CD4-positive, alpha-beta T cell treated with Interleukin-15 for 4 hours (primary cell): Measurements from ENCODE around the gene SKI.

Experiments used
- DNase-seq: peaks from one replicate; pipeline ENCODE4 v3.0.0-alpha.2; 2020; ENCODE audit warnings: low spot score

Gene SKI

DNA sequence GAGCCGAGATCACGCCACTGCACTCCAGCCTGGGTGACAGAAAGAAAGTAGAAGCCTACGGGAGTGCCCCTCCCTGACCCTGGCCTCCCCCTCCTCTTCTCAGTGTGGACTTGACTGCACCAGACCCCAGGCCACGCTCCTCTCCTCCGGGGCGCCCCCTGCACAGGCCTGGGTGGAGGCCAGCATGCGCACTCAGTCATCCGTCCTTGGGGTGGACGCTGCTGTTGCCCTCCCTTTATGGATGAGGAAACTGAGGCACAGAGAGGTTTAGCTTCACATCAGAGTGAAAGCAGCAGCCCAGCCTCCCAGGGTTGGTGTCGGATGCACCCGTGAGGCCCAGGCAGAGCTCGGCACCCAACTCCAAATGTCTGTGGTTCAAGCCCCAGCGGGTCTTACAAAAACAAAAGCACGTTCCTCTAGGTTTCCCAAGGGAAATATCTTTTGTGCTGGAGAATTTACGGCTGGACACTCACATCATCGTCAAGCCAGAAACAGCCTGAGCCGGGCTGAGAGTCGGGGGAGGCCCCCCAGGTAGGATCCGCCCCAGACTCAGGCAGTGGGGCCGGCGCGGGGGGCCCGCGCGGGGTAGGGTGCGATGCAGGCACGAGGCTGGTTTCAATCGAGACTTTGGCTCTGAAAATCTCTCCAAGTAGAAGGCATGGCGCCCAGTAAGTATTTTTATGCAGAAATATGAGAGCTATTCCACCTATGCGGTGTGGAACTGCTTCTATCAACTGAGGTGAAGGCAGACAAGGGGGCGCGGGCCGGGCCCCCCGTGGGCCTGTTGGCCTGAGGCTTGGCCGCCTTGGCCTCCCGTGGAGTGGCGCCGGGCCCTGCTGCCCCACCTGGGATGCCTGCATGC, 126.6 kb downstream of the SKI start:
- DNase-seq, result no peak

DNA sequence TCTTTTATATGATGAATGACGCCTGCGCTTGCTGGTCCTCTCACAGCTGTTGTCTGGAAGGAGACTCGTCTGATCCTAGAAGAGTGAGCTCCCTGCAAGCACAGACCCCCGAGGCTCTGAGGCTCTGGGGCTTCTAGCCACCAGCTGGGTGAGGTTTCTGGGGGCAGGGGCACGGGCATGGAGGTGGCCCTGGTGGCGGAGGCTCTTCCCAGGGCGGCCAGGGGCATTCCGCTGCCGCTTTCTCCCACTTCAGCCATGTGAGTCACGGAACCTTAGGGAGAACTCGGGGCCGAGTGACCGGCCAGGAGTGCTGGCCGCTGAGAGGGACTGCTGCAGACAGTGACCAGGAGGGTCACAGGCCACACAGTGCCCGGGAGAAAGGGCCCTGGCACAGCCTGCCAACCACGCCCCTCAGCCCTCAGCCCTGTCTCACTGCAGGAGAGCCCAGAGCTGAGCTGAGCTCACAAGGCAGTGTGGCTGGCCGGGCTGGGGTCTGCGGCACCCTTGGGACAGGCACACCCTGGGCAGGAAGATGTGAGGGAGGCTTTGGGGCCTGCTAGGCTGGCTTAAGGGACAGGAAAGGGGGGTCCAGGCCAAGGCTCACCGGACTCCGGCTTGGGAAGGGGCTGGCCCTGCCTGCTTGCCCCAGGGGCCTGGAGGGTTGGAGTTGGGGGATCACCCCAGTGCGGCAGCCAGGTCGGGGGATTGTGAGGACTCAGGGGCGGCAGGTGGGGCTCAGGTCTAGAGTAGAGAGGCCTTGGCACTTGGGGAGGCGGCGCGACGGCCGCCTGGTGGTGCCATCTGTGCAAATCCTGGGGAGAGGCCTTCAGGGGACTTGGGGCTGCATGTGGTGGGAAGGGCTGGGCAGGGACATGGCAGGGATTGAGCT, 127.5 kb downstream of the SKI start:
- DNase-seq, result no peak

DNA sequence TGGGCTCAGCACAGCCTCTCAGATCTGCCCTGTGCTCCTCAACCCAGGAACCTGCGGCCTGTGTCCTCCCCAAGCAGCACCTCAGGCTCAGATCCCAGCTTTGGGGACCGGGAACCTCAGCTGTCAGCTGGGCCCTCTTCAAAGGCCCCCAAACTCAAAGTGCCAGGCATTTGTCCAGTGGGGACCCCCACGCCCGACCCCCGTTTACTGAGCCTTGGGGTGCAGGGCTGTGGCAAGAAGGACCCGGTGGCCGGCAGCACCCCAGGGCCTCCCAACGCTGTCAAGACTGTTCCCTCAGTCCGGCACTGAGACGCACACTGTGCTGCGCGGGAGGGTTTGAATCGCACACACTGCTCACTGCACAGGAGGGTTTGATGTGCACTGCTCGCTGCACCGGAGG, 128.3 kb downstream of the SKI start:
- no peak for DNase-seq

DNA sequence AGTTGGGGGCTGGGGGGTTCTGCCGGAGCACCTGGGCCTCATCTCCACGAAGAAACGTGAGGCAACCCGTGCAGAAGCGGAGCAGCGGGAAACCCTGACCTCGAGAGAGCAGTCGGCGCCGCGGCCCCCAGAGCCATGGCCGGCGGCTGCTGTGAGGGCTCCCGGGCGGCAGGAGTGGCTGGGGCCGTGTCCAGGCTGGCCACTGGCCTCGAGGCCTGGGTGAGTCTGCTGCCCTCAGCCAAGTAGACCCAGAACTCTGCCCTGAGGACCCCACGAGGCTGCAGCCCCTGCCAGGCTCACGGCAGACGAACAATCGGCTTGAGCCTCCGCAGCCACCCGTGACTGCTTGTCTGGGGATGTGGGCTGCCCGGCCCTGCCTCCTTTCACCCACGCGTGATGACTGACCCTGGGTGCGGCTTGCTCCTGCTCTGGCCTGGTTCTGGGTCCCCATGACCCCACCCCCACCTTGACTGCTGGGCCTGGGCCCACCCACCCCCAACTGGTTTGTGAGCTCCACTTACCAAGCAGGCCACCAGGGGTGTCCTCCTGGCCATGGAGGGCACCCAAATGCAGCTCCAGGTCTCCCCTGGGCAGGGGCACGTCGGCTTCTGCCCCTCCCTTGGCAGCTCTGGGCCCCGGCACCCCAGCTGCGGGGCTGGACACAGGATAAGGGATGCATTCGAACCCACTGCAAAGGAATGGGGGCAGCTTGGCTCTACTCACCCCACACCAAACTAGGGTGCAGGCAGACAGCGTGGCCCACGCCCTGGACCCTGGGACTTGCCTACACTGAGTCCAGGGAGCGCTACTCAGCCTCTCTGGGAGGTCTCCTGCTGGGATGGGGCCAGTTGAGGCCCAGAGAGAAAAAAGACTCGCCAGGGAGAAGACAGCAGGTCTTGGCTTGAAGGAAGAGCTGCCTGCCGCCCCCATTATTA, 129.1 kb downstream of the SKI start:
- DNase-seq, result no peak

- no peak for DNase-seq
Measured at GRCh38 chr1:2358072-2358471, 130.0 kb downstream of the SKI start.

DNA sequence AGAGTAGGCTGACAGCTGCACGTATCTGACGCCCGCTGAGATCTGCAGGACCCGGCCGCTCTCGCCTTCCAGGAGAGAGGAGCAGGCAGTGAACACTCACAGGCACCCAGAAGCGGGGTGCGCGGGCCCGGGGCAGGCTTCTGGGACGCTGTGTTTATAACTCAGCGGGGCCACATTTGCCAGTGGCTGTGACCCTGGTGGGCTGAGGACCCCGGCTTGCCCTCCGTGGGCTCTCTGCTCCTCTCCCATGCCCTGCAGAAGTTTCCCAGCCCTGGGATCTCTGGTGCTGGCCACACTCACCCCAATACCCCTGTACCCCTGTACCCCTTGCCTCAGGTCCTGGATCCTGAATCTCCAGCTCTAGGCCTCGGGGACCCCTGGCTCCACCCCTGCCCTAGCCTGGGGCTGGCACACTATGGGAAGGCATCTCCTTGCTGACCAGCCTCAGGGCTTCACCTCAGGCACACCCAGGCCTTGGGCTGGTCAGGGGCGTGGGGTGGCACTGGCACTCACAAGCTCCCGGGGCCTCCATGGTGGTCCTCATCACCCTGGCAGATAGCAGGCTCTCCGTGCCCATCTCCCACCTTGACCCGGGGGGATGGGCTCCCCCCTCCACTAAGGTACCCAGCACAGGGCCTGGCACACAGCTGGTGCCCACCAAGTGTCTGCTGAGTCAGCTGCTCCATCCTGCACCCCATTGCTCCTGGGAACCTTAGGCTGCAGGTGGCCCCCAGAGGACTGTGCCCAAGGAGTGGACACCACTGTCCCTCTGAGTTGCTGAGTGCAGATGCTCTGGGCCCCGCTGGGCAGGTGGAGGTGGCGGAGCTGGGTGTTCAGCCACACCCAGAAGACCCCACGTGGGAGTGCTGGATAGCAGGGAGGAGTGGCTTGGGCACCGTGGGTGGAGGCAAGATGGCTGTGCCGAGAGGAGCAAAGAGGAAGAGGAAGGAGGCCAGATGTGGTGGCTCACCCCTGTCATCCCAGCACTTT, 130.8 kb downstream of the SKI start:
- DNase-seq, result no peak
